Ovary (tissue), 9 donors: Measurements from ENCODE around the gene MED12. TPM values are rescaled to one million over a fixed set of nuclear protein-coding genes. Genes with fewer than 3 reads are reported as not detected.

ENCODE experiments used
- DNase-seq, 5 donors: peaks; one replicate each; pipeline ENCODE4 v3.0.0-alpha.2; 2019 to 2020
- H3K27ac ChIP-seq, 2 donors: fragments of 200-600 bp; one replicate each; pipeline versions ENCODE4 v1.5.1 to v1.8.0; 2019 to 2022
- H3K27me3 ChIP-seq: fragments of 200-600 bp; one replicate; pipeline ENCODE4 v1.8.0; 2022
- H3K36me3 ChIP-seq: fragments of 200-600 bp; sonication (generic); one replicate; pipeline ENCODE4 v1.5.1; 2019
- H3K4me1 ChIP-seq: one replicate; pipeline ENCODE4 v1.8.1; 2013; ENCODE audit warnings: mild to moderate bottlenecking, moderate library complexity; ENCODE audit not compliant: insufficient read depth
- H3K4me3 ChIP-seq: fragments of 200-600 bp; sonication (generic); one replicate; pipeline ENCODE4 v1.5.1; 2017
- H3K9me3 ChIP-seq, 2 donors: fragments of 200-600 bp in 1 of 2; sonication (generic) in 1 of 2; one replicate each; pipeline versions ENCODE4 v1.5.1 to v1.8.1; 2013 to 2019; ENCODE audit warnings: mild to moderate bottlenecking in 1 of 2, moderate library complexity in 1 of 2
- EP300 ChIP-seq: sonication (generic); formaldehyde crosslinking; IDR thresholded peaks from one replicate; pipeline ENCODE4 v1.6.1; 2017; ENCODE audit warnings: antibody characterized with exemption
- POLR2A ChIP-seq: fragments of 450-650 bp; IDR thresholded peaks from one replicate; pipeline ENCODE4 v1.6.1; 2017; ENCODE audit warnings: antibody characterized with exemption, mild to moderate bottlenecking, moderate library complexity
- WGBS, 3 donors: extraction: QIAGEN DNeasy Blood & Tissue Kit in 1 of 3; methylation state at CpG; one replicate each; pipeline versions ENCODE4 v1.1.5 to v1.1.7; 2013 to 2017; 5-methylcytosine and 5-hydroxymethylcytosine counted together
- intact Hi-C, 4 donors: fragments of 100-400 bp; cut with DNase I; formaldehyde crosslinking; loops; one replicate each; pipeline versions ENCODE4 v1.11.0 to v1.15.1; 2022 to 2023
- polyA plus RNA-seq, 2 donors: library from polyadenylated mRNA; stranded (reverse); fragments of 200-250 nt in 1 of 2; fragments of 350-450 nt in 1 of 2; fragmentation: Illumina TruSeq in 1 of 2; extraction: RNeasy Lipid Tissue Mini Kit (QIAGEN cat#74804) in 1 of 2; gene quantifications; one replicate each; pipeline ENCODE4 v1.2.3, GENCODE V29; 2013 to 2014
- total RNA-seq, 7 donors: library from RNA; depleted of rRNA in 2 of 7; stranded (reverse); fragments of >200 nt in 2 of 7; fragmentation: NEBNext Ultra II Directional in 3 of 7; extraction: Animal tissue kit (Norgen Biotek cat#: 25700) in 3 of 7; gene quantifications; one replicate each; pipeline versions ENCODE4 v1.1.0 to v1.2.4, GENCODE V29; 2016 to 2023
- TF ChIP-seq, protein P1 (sequence below), 3 donors: fragments of 450-650 bp in 2 of 3; fragments of 200-600 bp in 1 of 3; IDR thresholded peaks; one replicate each; pipeline versions ENCODE4 v1.5.1 to v1.8.0; 2016 to 2022; ENCODE audit warnings: antibody characterized with exemption in 3 of 3, mild to moderate bottlenecking in 1 of 3
- donor health status: DM: no; HTN: no; CAD: no; lungs with moderate emphysema.
- donor health status: DM: no; HTN: no; CAD: no.
- donor health status: Bipolar disorder and iron deficiency.
- donor health status: DM: yes; HTN: yes; CAD: no.
- donor health status: DM: no; HTN: no; CAD: no.
- donor health status: DM: yes; HTN: yes; CAD: no.

The MED12 gene
- total and polyA plus RNA-seq, 9 donors: 27.8 to 68.4 (median 52.2) TPM

DNA sequence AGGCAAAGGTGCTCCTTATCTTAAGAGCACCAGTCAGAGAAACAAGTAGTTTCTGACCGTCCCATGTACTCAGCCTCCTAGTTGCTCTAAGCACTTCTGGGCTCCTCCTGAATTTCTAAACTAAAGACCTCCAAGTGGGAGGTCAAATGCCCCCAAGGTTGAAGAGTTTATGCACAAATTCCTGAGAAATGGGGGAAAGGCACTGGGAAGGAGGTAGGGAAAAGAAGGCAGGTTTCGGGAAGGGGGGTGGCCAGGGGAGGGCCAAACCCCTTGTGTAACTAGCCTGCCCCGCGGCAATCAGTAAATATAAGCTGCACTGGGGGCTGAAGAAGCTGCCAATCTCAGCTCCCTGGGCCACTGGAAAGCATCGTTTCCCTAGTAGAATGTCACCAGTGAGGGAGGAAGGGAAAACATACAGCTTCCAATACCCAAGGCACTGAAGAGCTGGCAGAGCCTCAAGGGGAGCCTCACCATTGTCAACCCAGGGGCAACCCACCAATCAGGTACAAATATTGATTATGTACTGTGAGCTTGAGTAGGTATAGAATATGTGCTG lies 19.4 kb upstream of the MED12 start:
- intact Hi-C loops: no loop called here
- no peak overlapping the region for H3K27ac ChIP-seq

DNA sequence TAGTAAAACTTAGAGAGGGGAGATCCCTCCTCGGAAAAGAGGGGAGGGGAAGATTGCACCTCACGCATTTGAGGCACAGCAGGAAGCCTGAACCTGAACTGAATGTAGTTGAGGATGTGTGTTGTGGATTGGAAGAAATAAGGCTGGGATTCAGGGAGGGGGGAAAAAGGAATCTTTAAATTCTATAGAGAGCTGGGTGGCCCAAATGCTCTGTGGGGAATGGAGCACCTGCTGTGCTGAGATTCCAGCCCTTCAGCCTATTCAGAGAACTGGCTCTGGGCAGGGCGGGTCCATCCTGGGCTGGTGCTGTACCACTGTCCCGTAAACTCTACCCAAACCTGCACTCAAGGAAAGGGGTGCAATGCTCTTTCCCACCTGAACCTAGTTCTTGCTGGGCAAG lies 18.7 kb upstream of the MED12 start:
- WGBS, 3 donors: 63 to 72% (median 70%) methylated on average over 4 of the region's 4 CpGs
- no peaks in the 10 kb centered on the region for H3K27me3 ChIP-seq
- H3K4me3 ChIP-seq: no peak overlapping the region
- no peaks in the 10 kb centered on the region for H3K36me3 ChIP-seq
- no peaks in the 10 kb centered on the region for H3K9me3 ChIP-seq
- intact Hi-C loops: no loop called here
- TF ChIP-seq POLR2A (no peak), EP300 (no peak)
- TF ChIP-seq, protein P1, sequence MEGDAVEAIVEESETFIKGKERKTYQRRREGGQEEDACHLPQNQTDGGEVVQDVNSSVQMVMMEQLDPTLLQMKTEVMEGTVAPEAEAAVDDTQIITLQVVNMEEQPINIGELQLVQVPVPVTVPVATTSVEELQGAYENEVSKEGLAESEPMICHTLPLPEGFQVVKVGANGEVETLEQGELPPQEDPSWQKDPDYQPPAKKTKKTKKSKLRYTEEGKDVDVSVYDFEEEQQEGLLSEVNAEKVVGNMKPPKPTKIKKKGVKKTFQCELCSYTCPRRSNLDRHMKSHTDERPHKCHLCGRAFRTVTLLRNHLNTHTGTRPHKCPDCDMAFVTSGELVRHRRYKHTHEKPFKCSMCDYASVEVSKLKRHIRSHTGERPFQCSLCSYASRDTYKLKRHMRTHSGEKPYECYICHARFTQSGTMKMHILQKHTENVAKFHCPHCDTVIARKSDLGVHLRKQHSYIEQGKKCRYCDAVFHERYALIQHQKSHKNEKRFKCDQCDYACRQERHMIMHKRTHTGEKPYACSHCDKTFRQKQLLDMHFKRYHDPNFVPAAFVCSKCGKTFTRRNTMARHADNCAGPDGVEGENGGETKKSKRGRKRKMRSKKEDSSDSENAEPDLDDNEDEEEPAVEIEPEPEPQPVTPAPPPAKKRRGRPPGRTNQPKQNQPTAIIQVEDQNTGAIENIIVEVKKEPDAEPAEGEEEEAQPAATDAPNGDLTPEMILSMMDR (IDR thresholded peaks at IDR 0.05): no peak
- H3K27ac ChIP-seq: no peak overlapping the region
- no peak for DNase-seq
- H3K4me1 ChIP-seq: peaks cover 4% of the 10 kb centered on the region

More for the DNA sequence above, 19.4 kb upstream of the MED12 start:
- Histone ChIP-seq H3K4me1 (peaks cover 4% of the 10 kb centered on the region), H3K9me3 (no peaks in the 10 kb centered on the region), H3K36me3 (no peaks in the 10 kb centered on the region), H3K27me3 (no peaks in the 10 kb centered on the region), H3K4me3 (no peak overlapping the region)
- TF ChIP-seq, protein P1 (IDR thresholded peaks at IDR 0.05): no peak
- TF ChIP-seq EP300 (no peak), POLR2A (no peak)
- WGBS, 3 donors: 37 to 60% (median 53%) methylated on average over 5 of the region's 5 CpGs
- DNase-seq: no peak

DNA sequence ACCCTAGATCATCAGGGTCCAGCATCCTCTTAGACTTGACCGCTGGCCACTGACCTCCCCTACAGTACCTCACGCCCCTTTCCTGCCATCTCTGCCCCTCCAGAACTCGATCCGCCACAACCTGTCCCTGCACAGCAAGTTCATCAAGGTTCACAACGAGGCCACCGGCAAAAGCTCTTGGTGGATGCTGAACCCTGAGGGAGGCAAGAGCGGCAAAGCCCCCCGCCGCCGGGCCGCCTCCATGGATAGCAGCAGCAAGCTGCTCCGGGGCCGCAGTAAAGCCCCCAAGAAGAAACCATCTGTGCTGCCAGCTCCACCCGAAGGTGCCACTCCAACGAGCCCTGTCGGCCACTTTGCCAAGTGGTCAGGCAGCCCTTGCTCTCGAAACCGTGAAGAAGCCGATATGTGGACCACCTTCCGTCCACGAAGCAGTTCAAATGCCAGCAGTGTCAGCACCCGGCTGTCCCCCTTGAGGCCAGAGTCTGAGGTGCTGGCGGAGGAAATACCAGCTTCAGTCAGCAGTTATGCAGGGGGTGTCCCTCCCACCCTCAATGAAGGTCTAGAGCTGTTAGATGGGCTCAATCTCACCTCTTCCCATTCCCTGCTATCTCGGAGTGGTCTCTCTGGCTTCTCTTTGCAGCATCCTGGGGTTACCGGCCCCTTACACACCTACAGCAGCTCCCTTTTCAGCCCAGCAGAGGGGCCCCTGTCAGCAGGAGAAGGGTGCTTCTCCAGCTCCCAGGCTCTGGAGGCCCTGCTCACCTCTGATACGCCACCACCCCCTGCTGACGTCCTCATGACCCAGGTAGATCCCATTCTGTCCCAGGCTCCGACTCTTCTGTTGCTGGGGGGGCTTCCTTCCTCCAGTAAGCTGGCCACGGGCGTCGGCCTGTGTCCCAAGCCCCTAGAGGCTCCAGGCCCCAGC lies 17.6 kb upstream of the MED12 start:
- WGBS, 3 donors: 71 to 81% (median 72%) methylated on average over 29 to 31 of the region's 31 CpGs
- TF ChIP-seq EP300: no peak
- TF ChIP-seq, protein P1 (IDR thresholded peaks at IDR 0.05): no peak
- no peak for TF ChIP-seq POLR2A

DNA sequence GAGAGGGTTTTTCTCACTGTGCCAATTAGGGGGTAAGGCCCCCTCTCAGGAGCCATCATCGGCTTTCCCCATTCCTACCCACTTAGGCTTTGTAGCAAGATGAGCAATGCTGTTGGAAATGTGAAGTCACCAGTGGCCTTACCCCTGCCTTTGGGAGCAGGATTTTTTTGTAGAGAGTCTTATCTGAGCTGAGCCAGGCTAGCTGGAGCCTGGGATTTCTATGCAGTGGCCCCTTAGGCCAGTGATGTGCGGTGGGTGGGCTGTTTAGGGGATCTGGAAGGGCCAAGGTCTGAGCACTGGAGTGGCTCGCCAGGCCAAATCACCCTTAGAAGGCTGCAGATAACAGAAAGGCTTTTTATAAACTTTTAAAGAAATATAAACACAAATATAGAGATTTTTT lies 16.1 kb upstream of the MED12 start:
- Histone ChIP-seq H3K27ac (no peak overlapping the region), H3K9me3 (no peaks in the 10 kb centered on the region), H3K4me3 (no peak overlapping the region), H3K27me3 (no peaks in the 10 kb centered on the region), H3K4me1 (peaks cover 1% of the 10 kb centered on the region), H3K36me3 (no peaks in the 10 kb centered on the region)
- TF ChIP-seq POLR2A (no peak), EP300 (no peak)
- TF ChIP-seq, protein P1 (IDR thresholded peaks at IDR 0.05): no peak
- WGBS, 3 donors: 28 to 46% (median 39%) methylated on average over 3 of the region's 3 CpGs
- no peak for DNase-seq
- intact Hi-C loops: no loop called here

More for the DNA sequence above, 17.6 kb upstream of the MED12 start:
- DNase-seq: no peak
- Histone ChIP-seq H3K36me3 (no peaks in the 10 kb centered on the region), H3K27ac (no peak overlapping the region), H3K4me1 (peaks cover 1% of the 10 kb centered on the region), H3K9me3 (no peaks in the 10 kb centered on the region), H3K4me3 (no peak overlapping the region), H3K27me3 (no peaks in the 10 kb centered on the region)
- intact Hi-C loops: no loop called here
